Fibroblast of peridontal ligament (primary cell): ENCODE data around the gene PRADC1.

Source experiments
- DNase-seq: peaks from one replicate; pipeline ENCODE4 v3.0.0-alpha.2; 2010; ENCODE audit errors: extremely low read depth

PRADC1 gene

DNA sequence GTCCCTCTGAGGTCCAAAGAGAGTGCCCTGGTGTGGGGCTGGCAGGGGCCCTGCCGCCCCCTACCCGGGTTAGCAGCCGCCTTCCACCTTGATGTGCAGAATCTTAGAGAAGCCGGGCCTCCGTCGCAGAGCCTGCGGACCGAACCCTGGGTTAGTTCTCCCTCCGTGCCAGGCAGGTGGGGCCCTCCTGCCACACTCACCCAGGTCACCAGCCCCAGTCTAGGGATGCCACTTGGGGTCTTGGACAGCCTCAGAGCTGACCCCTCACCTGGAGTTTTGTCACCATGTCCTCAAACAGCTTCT is 25.8 kb upstream of the PRADC1 start:
- no peak for DNase-seq

DNA sequence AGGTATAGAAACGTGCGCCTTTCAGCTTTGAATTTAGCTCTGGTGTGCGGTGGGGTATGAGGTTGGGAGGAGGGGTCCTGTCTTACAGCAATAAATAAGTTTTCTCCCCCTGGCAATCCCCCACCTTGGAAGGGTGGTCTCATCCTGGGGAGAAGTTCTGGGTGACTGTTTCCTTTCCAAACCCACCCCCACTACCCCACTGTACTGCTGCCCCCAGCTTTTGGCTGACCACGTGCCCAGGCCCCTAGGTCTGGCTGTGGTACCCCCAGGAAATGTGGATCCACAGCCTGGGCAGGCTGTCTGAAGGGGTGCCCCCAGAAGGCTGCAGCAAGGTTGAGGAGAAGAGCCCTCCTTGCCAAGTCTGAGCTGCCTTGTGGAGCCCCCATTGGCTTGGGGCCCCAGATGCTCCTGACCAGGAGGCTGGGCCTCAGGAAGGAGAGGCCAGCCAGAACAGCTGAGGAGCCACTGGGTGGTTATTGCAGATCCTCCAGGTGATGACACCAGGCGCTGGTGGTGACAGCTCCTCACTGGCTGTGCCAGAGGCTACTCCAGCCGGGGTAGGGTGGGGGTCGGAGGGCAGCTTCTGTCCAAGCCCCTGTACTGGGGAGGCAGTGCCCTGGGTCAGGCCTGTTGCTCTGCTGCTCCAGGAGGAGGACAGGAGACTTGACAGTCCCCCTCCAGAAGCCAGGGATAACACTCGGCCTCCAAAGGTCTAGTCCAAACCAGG is 25.3 kb upstream of the PRADC1 start:
- DNase-seq, result no peak

DNA sequence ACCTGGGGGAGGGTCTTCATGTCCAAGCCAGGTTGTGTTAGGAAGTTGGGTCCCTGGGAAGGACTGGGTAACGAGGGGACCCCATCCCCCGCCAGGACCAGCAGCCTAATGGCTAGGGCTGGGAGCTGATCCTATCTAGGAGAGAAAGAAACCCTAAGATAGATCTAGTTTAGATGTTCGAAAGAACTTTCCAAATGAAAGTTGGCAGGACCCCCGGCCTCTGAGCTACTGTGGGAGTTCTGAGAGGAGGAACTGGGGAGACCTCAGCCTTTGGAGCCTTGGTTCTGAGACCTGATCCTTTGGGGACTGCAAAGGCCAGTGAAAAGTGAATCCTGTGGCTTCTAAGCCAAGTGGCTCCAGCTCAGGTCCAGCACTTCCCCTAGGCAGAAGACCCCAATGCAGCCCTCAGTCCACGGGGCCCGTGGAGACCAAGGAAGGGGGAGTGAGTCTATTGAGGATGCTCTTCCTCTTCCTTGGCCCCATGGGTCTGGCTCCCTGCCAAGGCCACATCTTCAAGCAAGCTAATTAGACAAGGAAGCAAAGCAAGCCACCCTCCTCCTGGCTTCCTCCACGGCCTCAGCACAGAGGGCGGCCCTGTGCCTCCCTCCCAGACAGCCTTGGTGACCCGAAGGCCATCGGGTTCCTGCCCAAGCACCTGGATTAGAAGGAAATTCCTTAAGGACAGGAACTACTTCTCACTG is 24.5 kb upstream of the PRADC1 start:
- DNase-seq, result no peak

DNA sequence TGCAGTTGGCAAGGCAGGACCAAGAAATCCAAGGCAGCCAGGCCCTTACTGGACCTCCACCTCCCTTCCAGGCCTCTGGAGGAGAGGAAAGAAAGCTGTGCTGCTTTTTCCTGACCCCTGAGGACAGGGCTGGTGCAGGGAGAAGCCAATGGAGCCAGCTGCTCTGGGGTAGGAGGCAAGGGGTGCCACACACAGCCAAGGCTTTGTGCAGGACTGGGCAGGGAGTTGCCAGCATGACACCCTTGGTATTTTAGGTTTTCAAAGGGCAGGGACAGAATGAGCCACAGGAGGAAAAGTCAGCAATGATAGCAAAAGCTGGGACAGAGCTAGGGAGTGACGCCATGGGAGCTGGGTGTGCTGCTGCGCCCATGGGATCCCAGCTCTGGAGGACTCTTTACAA is 24.0 kb upstream of the PRADC1 start:
- DNase-seq, result no peak

DNA sequence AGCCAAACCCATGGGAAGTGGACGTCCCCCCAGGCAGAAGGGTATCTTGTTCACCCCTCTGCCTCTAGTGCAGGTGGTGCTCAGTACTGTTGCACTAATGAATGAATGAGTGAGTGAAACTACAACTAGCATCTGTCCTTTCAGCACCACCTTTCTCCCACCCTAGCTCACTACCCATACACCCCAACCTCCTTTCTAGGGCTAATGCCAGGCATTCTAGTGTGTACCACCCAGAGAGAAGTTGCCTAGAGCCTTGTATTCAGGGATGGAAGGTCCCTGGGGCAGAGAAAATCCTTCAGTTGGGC is 23.5 kb upstream of the PRADC1 start:
- no peak for DNase-seq

DNA sequence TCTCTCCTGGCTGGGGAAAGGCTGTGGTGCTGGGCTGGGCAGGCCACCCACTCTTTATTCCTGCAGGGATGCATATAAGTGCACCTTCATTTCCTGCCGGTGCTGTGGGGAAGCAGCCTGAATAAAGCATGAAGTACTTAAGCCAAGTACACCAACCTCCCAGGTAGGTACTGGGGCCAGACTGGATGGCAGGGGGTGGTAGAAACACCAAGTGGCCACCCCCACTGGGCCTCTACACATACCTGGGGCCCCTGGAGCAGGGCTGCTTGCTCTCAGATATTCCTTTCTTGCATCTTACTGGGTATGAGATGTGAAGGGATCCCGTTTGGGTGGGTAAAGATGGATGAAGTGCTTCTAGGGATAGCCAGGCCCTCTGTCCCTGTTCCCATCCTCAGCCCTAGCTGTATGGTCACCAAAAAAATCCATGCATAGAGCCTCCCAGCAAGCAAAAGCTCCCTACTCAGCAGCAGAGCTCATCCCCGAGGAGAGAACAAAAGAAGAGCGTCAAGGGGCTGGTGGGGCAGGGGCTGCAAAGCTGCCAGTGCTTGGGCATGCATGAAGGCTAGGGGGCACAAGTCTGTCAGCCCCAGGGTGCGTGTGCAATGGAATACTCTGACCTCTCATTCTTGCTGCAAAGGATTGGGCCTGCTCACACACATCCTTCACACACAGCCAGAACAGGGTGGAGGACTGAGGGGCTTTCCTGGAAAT is 23.0 kb upstream of the PRADC1 start:
- DNase-seq, result no peak

DNA sequence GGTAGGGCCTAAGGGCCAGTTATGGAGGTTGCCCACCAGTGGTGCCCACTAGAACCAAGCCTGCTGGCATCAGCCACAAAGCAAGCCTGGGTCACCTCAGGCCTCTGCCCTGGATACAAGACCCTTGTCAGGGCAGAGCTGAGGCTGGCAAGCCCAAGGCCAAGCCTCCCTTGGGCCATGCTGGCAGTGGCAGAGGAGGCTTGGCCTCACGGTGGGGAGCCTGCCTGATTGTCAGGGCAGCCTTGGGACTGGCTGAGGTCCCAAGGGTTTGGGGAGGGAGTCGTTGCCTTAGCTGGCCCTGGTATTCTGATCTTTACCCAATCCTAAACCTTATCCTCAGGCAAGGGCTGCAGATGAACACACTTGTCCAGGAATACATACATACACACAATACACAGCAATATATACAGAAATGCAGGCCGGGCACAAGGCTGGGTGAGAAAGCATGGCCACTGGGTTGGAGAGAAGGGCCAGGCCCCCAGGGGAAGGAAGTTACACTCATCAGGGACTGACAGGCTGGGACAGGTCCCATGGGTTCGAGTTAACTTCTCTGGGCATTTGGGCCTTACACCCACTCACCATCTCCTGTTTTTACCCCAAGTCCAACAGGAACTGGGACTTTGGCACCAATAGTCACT is 22.1 kb upstream of the PRADC1 start:
- DNase-seq, result no peak

DNA sequence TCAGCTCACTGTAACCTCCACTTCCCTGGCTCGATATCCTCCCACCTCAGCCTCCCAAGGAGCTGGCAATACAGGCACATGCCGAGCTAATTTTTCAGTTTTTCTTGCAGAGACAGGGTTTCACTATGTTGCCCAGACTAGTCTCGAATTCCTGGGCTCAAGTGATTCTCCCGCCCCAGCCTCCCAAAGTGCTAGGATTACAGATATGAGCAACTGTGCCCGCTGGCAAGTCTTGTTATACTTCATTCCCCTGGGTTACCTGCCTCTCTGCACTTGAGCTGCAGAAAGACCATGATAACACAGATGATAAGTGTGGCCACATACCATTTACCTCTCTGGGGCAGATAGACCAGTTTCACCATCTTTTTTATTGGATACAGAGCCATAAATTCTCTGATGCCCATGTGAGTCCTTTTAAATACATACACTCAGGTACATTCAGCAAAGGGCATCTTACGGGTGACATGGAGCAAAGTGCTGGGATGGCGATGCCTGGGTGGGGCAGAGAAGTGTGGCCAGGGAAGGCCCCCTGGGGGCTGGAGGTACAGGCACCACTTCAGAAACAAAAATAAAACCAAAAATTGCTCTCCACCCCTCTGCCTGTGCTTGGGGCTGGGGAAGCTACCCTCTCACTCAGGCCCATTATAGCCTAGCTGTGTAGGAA is 21.4 kb upstream of the PRADC1 start:
- no peak for DNase-seq

DNA sequence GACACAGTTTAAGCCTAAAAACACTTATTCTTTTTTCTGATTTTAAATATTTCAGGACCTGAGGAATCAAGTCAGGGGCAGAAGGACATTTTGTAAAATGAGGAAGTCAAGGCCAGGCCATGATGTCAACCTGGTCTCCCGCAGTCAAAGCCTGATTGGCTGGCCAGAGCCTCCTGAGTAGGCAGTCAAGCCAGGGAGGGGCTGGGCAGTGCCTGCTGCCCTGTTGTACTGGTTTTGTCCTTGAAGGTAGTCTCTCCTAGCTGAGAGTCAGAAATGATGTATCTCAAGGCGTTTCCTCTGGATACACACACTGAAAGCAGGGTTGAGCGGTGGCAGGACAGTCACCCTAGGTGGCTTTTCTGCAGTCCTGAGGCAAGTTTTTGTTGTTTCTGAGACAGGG is 20.9 kb upstream of the PRADC1 start:
- DNase-seq, result no peak

DNA sequence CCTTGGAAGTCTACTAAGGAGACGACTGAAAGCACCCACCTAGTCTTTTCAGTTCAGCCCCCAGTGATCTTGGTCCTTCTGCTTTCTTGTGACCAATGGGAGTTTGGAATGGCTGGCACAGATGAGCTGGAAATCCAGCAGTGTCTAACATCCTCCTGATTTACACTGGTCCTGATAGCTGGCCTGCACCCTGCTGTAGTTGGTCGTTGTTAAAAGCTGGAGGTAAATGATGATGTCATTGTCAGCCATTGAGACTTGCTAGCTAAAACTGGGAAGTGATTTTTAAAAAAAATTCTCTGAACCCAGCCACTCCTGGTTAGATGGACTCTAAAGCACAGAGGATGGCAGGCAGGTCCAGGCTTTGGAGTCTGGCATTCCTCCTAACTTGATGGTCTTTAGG is 20.4 kb upstream of the PRADC1 start:
- no peak for DNase-seq

DNA sequence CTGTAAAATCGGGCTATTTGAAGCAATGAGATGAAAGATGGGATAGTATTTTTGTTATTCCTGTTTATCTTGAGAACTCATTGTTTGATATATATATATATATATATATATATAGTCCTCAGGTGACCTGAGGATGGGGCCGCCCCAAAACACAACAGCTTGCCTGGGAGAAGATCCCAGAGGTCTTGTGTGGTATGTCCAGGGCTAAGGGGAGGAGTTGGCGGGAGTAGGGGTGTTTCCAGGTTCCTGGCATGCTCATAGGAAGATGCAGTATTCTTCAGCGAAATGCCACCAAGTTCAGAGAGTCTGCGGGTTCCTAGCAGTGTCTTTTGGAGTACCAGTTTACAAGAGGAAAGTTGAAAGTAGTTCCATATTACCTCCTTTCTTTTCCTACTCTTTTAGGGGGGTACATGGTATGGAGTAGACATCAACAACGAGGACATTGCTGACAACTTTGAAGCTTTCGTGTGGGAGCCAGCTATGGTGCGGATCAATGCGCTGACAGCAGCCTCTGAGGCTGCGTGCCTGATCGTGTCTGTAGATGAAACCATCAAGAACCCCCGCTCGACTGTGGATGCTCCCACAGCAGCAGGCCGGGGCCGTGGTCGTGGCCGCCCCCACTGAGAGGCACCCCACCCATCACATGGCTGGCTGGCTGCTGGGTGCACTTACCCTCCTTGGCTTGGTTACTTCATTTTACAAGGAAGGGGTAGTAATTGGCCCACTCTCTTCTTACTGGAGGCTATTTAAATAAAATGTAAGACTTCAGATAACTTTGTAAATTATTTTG is 19.4 kb upstream of the PRADC1 start:
- no peak for DNase-seq

DNA sequence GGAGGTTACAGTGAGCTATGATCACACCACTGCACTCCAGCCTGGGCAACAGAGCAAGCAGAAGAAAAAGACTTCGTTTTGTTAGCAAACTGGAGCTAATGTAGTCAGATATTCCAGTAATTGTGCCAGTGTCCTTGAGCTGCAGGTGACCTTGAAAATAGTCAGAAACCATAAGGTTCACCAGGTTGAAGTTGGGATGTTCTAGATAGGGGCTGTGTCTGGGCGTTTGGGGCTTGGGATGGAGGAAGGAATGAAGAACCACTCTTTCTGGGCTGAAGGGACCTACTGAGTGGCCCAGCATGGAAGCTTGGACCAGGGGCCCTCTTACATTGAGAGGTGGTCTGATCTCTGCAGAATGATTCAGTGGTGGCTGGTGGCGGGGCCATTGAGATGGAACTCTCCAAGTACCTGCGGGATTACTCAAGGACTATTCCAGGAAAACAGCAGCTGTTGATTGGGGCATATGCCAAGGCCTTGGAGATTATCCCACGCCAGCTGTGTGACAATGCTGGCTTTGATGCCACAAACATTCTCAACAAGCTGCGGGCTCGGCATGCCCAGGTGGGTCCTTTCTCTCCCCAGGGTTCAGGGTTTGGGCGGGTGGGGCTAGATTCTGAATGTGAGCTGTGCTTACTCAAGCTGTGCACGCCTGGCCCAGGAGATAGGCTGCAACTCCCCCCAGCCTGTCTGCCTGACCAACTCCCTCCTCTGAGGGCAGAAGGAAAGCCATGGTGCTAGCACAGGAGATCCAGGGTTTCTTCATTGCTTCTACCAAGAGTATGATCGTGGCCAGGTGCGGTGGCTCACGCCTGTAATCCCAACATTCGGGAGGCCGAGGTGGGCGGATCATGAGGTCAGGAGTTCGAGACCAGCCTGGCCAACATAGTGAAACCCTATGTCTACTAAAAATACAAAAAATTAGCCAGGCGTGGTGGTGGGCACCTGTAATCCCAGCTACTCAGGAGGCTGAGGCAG is 18.1 kb upstream of the PRADC1 start:
- no peak for DNase-seq

DNA sequence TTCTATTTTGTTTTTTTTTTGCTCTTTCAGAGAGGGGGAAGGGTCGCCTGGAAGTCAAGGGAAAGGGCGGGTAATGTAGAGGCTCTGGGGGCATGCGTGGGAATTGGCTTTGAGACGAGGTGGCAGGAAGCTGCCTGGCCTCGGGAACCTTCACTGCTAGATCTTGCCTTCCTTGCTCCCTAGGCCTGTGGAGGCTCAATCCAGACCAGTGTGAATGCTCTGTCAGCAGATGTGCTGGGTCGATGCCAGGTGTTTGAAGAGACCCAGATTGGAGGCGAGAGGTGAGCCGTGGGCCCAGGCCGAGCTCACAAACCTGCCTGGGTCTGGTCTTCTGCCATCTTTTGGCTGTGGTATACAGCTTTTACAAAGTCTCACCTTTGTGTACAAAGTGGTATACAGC is 16.6 kb upstream of the PRADC1 start:
- no peak for DNase-seq

DNA sequence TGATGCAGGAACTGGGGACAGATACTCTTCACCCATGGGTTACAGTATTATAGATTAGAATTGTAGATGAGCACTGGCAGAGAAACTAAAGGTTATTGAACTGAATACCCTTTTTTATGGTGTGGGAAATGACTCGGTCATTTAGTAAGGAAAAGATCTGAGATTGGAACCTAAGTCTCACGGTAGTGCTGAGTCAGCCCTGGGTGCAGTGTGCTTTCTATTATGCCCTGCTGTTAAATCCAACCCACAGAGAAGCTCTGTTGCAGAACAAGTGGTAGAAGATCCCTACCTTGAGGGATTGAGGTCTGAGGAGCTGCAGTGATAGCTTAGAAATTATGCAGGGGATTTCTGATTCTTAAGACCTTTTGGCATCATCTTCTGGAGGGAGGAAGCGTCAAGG is 13.8 kb upstream of the PRADC1 start:
- no peak for DNase-seq

DNA sequence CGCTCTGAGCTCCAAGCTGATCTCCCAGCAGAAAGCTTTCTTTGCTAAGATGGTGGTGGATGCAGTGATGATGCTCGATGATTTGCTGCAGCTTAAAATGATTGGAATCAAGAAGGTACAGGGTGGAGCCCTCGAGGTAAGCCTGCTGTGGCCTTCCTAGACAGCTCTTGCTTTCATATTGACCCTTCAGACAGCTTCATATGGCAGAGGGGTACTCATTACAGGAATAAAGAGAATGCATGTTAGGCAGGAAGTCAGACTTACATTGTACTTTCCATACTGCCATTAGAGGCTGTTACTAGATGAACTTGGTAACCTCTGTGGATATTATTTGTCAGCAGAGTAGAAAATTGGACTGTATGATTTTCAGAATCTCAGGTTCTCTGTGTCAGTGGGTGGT is 11.5 kb upstream of the PRADC1 start:
- DNase-seq, result no peak

DNA sequence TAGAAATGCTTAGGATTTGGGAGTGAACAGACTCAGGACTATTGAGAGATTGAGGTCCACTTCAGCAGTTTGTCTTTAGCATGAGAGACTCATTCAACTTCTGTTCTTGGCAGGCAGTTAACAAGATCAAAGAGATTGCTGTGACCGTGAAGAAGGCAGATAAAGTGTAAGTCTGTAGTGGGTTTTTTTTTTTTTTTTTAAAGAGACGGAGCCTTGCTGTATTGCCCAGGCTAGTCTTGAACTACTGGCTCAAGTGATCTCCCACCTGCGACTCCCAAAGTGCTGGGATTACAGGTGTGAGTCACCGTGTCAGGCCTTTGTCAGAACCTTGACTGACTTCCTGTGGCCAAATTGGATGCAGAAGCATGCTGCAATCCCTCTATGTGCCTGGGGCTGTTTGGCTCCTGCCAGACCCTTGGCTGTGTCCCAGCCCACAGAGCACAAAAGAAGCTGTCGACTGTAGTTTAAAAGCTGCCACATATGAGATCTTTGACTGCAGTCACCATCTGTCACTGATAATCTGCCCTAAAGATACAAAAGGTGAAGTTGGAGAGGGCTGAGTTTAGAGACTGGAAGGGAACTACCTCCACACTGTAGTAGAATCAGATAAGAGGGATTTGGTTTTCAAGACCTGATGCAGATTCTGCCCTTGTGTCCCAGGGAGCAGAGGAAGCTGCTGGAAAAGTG is 11.0 kb upstream of the PRADC1 start:
- peak; percentile 47 for DNase-seq

DNA sequence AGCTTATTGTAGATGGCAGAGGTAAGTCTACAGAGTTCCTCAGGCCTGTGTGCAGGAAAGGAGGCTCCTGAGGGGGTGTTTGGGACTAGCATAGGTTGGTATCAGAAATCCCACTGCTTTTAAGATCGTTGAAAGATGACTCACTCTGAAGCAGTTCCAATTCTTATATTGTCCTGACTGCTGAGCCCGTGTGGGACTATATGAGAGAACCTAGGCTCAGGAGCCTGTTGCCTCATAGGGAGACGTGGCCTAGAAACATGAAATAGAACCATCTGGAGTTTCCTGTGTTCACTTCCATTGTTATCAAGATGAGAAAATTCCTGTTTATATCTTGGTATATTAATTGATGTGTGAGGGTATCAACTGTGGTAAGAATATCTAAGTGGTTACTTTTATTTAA is 6.7 kb upstream of the PRADC1 start:
- DNase-seq, result peak; percentile 47

DNA sequence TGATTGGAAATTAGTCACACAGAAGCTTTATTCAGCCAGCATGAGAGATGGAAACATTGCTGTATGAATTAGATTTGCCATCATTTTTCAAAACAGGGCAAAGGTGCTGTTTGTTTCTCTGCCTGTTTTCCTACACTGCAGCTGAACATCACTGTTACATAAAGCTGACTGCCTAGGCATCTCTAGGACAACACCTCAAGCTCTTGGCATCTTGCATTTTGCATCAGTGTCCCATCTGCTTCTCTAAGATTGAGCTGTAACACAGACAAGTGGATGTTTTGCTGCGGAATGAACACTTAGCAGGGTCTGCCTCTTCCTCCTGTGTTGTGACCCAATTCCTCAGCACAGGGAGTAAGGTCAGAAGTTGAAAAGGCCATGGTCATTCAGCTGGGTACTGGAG is 5.9 kb upstream of the PRADC1 start:
- DNase-seq, result no peak

DNA sequence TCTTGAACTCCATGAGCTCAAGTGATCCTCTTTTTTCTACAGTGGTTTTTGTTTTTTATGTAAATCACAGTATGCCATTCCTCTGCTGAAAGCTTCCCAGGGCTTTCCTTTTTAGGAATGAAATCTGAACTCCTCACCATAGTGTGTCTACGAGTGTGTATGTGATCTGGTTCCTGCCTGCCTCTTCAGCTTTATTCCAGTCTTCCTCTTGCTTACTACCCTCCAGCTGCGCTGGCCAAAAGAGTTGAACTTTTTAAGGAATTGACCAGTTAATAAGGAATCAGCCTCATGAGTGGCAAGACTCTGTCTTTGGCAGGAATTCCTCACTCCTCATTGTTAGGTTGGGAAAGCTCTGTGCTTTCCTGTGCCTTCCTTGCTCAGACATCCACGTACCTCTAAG is 5.1 kb upstream of the PRADC1 start:
- no peak for DNase-seq

DNA sequence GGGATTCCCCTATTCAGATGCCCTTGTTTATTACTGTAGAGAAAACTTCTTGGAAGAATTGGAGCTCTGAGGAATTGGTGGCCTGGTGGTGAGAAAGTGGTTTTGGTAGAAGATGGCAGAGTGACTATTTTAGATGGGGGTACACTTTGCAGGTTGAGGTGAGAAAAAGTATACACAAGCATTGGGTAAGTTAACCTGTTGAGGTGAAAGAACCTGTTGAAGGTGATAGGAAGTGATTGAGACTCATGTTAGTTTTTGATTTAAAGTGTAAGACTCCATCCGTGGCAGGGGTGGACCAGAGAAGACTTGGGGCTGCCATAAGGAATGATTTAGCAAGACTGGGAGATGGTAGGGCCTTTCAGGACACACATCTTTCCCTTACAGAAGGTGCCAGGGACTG is 4.1 kb upstream of the PRADC1 start:
- no peak for DNase-seq
